ENCODE data around the gene UBA1. TPM values are rescaled to one million over a fixed set of nuclear protein-coding genes. Genes with fewer than 3 reads are reported as not detected.

The UBA1 gene
- total and polyA plus RNA-seq, 2 of the 8 experiments (the other 6 are each of a cell fraction or from before 2014, with no cell fraction given), result 313 to 458 TPM

DNA sequence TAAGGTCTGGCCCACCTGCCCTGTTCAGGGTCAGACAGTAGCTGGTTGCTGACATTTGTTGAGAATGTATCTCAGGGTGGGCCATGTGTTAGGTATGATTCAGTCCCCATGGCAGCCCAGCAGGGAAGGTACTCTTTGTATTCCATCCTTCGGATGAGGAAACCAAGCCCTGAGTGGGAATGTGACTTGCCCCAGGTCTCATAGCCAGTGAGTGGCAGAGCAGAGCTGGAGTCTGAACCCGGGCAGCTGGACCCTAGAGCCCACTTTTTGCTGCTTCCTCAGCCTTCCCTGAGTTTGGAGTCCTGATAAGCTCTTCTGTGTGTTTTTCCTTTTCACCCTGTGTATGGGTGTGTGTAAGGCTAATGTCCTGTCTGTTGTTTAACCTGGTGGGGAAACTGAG lies 21.6 kb upstream of the UBA1 start:
- H4K20me1 ChIP-seq (replicated peaks in 1 of 2; ENCODE audit: control insufficient read depth in 1 of 2, insufficient read depth in 2 of 2, low read length in 2 of 2), result peaks cover 0 to 4% of the 10 kb centered on the region in 2 experiments
- peaks cover 2 to 34% (median 19%) of the 10 kb centered on the region in 4 experiments; a peak in 7 of 8 replicates for H3K36me3 ChIP-seq (ENCODE audit: control insufficient read depth in 2 of 4, insufficient read depth in 4 of 4, low read length in 3 of 4)
- TF ChIP-seq CHD1 (IDR thresholded peaks at IDR 0.05; ENCODE audit: low read depth, low read length), result no peak
- no peak for TF ChIP-seq POLR2A (IDR thresholded peaks at IDR 0.05; ENCODE audit: control extremely low read depth in 1 of 2, low read depth in 2 of 2, low read length in 2 of 2)
- TF ChIP-seq TAF1 (IDR thresholded peaks at IDR 0.05; ENCODE audit: low read depth, low read length), result no peak
- TF ChIP-seq SIN3A (conservative IDR thresholded peaks at IDR 0.05 in 1 of 2, IDR thresholded peaks at IDR 0.05 in 1 of 2; ENCODE audit: low read depth in 1 of 2, low read length in 2 of 2), result no peak
- TF ChIP-seq RFX5 (IDR thresholded peaks at IDR 0.05; ENCODE audit: borderline replicate concordance, low read depth, low read length), result no peak
- TF ChIP-seq KDM4A (IDR thresholded peaks at IDR 0.05; ENCODE audit: low read depth, low read length, severe bottlenecking), result no peak
- no peak for TF ChIP-seq SIX5 (IDR thresholded peaks at IDR 0.05; ENCODE audit: low read depth, low read length)

More for the DNA sequence above, 21.6 kb upstream of the UBA1 start:
- H3K9me3 ChIP-seq (ENCODE audit: insufficient read depth in 2 of 2, low read depth in 1 of 2, low read length in 1 of 2), result no peaks in the 10 kb centered on the region
- no peaks in the 10 kb centered on the region for H3K27me3 ChIP-seq (replicated peaks in 1 of 4; ENCODE audit: control insufficient read depth in 3 of 4, extremely low read depth in 1 of 4, insufficient read depth in 3 of 4, low read length in 3 of 4)
- H3K79me1 ChIP-seq (ENCODE audit: low read depth, low read length), result no peaks in the 10 kb centered on the region; the same call in 1 of the 2 replicates
- no peak overlapping the region for H2AK5ac ChIP-seq (ENCODE audit: low read depth, low read length)
- H3K27ac ChIP-seq (ENCODE audit: low read depth, low read length), result no peak overlapping the region
- no peaks in the 10 kb centered on the region for H3K4me1 ChIP-seq (replicated peaks in 1 of 4; ENCODE audit: control insufficient read depth in 3 of 4, insufficient read depth in 4 of 4, low read length in 3 of 4)
- no peak overlapping the region for H3K4me3 ChIP-seq (ENCODE audit: extremely low read depth in 1 of 4, insufficient read depth in 2 of 4, low read depth in 3 of 4, low read length in 4 of 4)
- no peak overlapping the region for H2BK120ac ChIP-seq (replicated peaks; ENCODE audit: low read depth, low read length)
- no peak overlapping the region for H4K91ac ChIP-seq (replicated peaks; ENCODE audit: insufficient read length, low read length)
- no peak overlapping the region for H3K4me2 ChIP-seq (ENCODE audit: insufficient read depth in 1 of 2, low read depth in 2 of 2, low read length in 2 of 2)
- no peak overlapping the region for H2AFZ ChIP-seq (ENCODE audit: low read length)
- no peaks in the 10 kb centered on the region for H3K79me2 ChIP-seq (ENCODE audit: control insufficient read depth in 1 of 2, insufficient read depth in 2 of 2, low read length in 2 of 2)
- no peak overlapping the region for H4K8ac ChIP-seq (ENCODE audit: extremely low read depth, insufficient read depth, low read length)
- H3K4ac ChIP-seq (replicated peaks; ENCODE audit: insufficient read length, low read depth, low read length), result no peak overlapping the region
- H3K23me2 ChIP-seq (ENCODE audit: low read depth, low read length), result no peaks in the 10 kb centered on the region
- no peak overlapping the region for H3K23ac ChIP-seq (ENCODE audit: insufficient read length)
- H3K56ac ChIP-seq (replicated peaks; ENCODE audit: insufficient read length, low read depth, low read length), result no peak overlapping the region
- ChIA-PET CTCF (ENCODE audit: partially characterized antibody) (no interaction called here), POLR2A (ENCODE audit: partially characterized antibody) (no interaction called here)
- no peak overlapping the region for H2BK15ac ChIP-seq (ENCODE audit: low read length)
- DNase-seq (ENCODE audit: low read depth in 1 of 2, low spot score in 2 of 2) (no peak), FAIRE-seq (no peak)
- no peak overlapping the region for H3K9ac ChIP-seq (replicated peaks in 1 of 4; ENCODE audit: extremely low read depth in 1 of 4, low read depth in 3 of 4, low read length in 3 of 4)
- H4K5ac ChIP-seq (ENCODE audit: insufficient read length, low read depth, low read length), result no peak overlapping the region
- H3K18ac ChIP-seq (ENCODE audit: extremely low read depth, low read length), result no peak overlapping the region
- H3K14ac ChIP-seq (ENCODE audit: insufficient read length), result no peak overlapping the region
- WGBS, 2 experiments (ENCODE audit: extremely low coverage in 1 of 2, insufficient coverage in 1 of 2, insufficient read length in 1 of 2, insufficient replicate concordance in 2 of 2, low coverage in 1 of 2, low lambda C conversion rate in 2 of 2, missing lambda C conversion rate in 1 of 2), result 100% methylated on average over 2 of the region's 2 CpGs; no CpG with 5 or more reads in 1 of the 2 experiments
- H2BK5ac ChIP-seq (ENCODE audit: low read depth, low read length), result no peak overlapping the region
- H2BK20ac ChIP-seq (ENCODE audit: low read length), result no peak overlapping the region
- no peak overlapping the region for H2BK12ac ChIP-seq (ENCODE audit: low read depth, low read length)

Measured in H1 (cell line).